Keratinocyte (primary cell): ENCODE results near the gene PRPF6.

Experiments
- CTCF ChIP-seq, 3 experiments: IDR thresholded peaks in 1 of 3; conservative IDR thresholded peaks in 1 of 3; optimal IDR thresholded peaks in 1 of 3; 2 replicates in 2 of 3; 3 replicates in 1 of 3; pipeline versions ENCODE3 to v1.5.1; 2011; ENCODE audit warnings: low read length in 3 of 3, mild to moderate bottlenecking in 3 of 3, moderate library complexity in 2 of 3, control low read depth in 1 of 3, inconsistent platforms in 1 of 3; ENCODE audit not compliant: insufficient read depth in 2 of 3; ENCODE audit errors: extremely low read depth in 1 of 3
- EZH2 ChIP-seq: IDR thresholded peaks from one replicate; pipeline ENCODE4 v1.6.1; 2012; ENCODE audit warnings: inconsistent platforms, mild to moderate bottlenecking, low read length, moderate library complexity

- no peak for TF ChIP-seq CTCF (optimal IDR thresholded peaks at IDR 0.05 in 1 of 3, IDR thresholded peaks at IDR 0.05 in 1 of 3, conservative IDR thresholded peaks at IDR 0.05 in 1 of 3; ENCODE audit: extremely low read depth in 1 of 3, insufficient read depth in 2 of 3, low read length in 3 of 3)
- no peak for TF ChIP-seq EZH2
Measured at GRCh38 chr20:64011366-64011779, 30.4 kb downstream of the PRPF6 start.
